Right lobe of liver (tissue), 6 donors: ENCODE results near the gene LRRC56. TPM values are rescaled to one million over a fixed set of nuclear protein-coding genes. Genes with fewer than 3 reads are reported as not detected.

ENCODE experiments used
- ATAC-seq, 4 donors: fragments of 200-7000 bp; cut with Tn5 transposase; one replicate each; pipeline ENCODE4 v1.9.1; 2020; ENCODE audit warnings: mild to moderate bottlenecking in 4 of 4, moderate library complexity in 4 of 4
- DNase-seq, 3 donors: peaks; one replicate each; pipeline ENCODE4 v3.0.0-alpha.2; 2020
- H3K27ac ChIP-seq, 3 donors: fragments of 200-600 bp; one replicate each; pipeline ENCODE4 v1.8.0; 2022
- H3K27me3 ChIP-seq, 2 donors: fragments of 200-600 bp; one replicate each; pipeline ENCODE4 v1.8.0; 2022
- H3K36me3 ChIP-seq, 4 donors: fragments of 200-600 bp; sonication (generic) in 1 of 4; one replicate each; pipeline versions ENCODE4 v1.5.1 to v1.8.0; 2017 to 2022; ENCODE audit warnings: control low read depth in 1 of 4
- H3K4me1 ChIP-seq, 4 donors: fragments of 200-600 bp; sonication (generic) in 1 of 4; one replicate each; pipeline versions ENCODE4 v1.5.1 to v1.8.0; 2017 to 2022; ENCODE audit warnings: control low read depth in 1 of 4
- H3K4me3 ChIP-seq, 3 donors: fragments of 200-600 bp; one replicate each; pipeline ENCODE4 v1.8.0; 2022
- H3K9me3 ChIP-seq, 4 donors: fragments of 200-600 bp; sonication (generic) in 1 of 4; one replicate each; pipeline versions ENCODE4 v1.5.1 to v1.8.0; 2017 to 2022; ENCODE audit warnings: control low read depth in 1 of 4
- POLR2A ChIP-seq: fragments of 450-650 bp; IDR thresholded peaks from one replicate; pipeline ENCODE4 v1.6.1; 2017; ENCODE audit warnings: antibody characterized with exemption, mild to moderate bottlenecking
- WGBS: methylation state at CpG from one replicate; pipeline ENCODE4 v1.1.6; 2018; ENCODE audit warnings: low coverage, low lambda C conversion rate; ENCODE audit not compliant: insufficient coverage; ENCODE audit errors: missing lambda C conversion rate; 5-methylcytosine and 5-hydroxymethylcytosine counted together
- intact Hi-C, 2 donors: fragments of 100-400 bp; cut with DNase I; formaldehyde crosslinking; loops; one replicate each; pipeline versions ENCODE4 v1.11.2 to v1.14.1; 2022
- total RNA-seq, 6 experiments: library from RNA; depleted of rRNA in 2 of 6; stranded (reverse); fragments of >200 nt in 2 of 6; fragmentation: NEBNext Ultra II Directional in 3 of 6; extraction: Animal tissue kit (Norgen Biotek cat#: 25700) in 3 of 6; gene quantifications; one replicate each; pipeline versions ENCODE4 v1.1.0 to v1.2.4, GENCODE V29; 2016 to 2023
- TF ChIP-seq, protein P1 (sequence below), 4 donors: fragments of 200-600 bp in 3 of 4; fragments of 450-650 bp in 1 of 4; IDR thresholded peaks; one replicate each; pipeline versions ENCODE4 v1.5.1 to v1.8.0; 2016 to 2022; ENCODE audit warnings: antibody characterized with exemption in 4 of 4, mild to moderate bottlenecking in 2 of 4
- donor health status: DM: no; HTN: yes; CAD: no.
- donor health status: DM: no; HTN: no; CAD: no.
- donor health status: DM: no; HTN: no; CAD: no.
- donor health status: DM: no; HTN: yes; CAD: no.
- donor health status: DM: no; HTN: yes; CAD: no.

The LRRC56 gene
- total RNA-seq, 6 experiments from 2014 or later = 0.12 to 1.1 (median 0.71) TPM; not detected in 1

DNA sequence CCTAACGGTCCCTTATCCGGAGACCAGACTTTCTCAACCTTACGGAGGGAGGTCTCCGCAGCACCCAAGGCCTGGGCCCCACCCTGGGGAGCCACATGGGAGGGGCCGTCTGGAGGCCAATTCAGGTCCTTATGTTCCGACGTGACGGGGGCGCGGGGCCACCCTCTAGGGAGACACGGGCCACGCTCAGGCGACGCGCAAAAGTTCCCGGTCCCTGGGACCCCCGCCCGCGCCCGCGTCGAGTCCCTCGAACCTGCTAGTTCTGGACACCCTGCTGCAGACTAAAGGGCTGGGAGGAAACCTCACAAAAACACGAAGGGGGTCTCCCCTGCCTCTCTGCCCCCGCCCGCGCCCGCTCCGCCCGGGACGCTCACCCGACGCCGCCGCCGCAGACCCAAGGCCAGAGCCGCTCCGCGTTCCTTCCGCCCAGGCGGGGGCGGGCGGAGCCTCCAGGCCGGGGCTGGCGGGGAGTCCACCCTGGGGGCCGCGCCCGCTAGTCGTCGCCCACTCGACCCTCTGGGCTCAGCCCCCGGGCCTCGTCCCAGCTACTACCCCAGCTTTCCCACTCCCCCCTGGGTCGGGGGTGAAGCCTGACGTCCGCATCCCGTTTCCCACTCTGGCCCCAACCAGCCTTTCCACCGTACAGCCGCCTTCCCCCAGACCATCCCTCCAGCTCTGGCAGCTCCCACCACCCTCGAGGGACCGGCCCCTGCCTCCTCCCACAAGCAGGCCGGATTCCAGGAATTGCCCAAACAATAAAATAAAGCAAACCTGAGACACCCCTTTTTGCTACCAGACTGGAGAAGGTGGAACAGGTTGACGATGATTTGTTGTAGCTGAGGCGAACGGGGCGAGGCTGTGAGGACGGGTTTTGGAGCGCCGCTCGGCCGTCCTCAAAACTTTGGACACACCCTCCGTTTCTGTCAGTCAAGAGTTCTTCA is 33.0 kb upstream of the LRRC56 start:
- WGBS = 33% methylated on average over 13 of the region's 72 CpGs
- Histone ChIP-seq H3K4me1 (peaks cover 0 to 21% (median 8%) of the 10 kb centered on the region in 4 donors), H3K4me3 (peak overlapping the region; percentile 16 to 45 (median 35)), H3K27me3 (no peaks in the 10 kb centered on the region), H3K36me3 (peaks cover 7 to 22% (median 18%) of the 10 kb centered on the region in 4 donors), H3K9me3 (no peaks in the 10 kb centered on the region), H3K27ac (peak overlapping the region in 2 of 3 donors; percentile 50 to 54)
- TF ChIP-seq, protein P1, sequence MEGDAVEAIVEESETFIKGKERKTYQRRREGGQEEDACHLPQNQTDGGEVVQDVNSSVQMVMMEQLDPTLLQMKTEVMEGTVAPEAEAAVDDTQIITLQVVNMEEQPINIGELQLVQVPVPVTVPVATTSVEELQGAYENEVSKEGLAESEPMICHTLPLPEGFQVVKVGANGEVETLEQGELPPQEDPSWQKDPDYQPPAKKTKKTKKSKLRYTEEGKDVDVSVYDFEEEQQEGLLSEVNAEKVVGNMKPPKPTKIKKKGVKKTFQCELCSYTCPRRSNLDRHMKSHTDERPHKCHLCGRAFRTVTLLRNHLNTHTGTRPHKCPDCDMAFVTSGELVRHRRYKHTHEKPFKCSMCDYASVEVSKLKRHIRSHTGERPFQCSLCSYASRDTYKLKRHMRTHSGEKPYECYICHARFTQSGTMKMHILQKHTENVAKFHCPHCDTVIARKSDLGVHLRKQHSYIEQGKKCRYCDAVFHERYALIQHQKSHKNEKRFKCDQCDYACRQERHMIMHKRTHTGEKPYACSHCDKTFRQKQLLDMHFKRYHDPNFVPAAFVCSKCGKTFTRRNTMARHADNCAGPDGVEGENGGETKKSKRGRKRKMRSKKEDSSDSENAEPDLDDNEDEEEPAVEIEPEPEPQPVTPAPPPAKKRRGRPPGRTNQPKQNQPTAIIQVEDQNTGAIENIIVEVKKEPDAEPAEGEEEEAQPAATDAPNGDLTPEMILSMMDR (IDR thresholded peaks at IDR 0.05) = no peak
- TF ChIP-seq POLR2A = no peak
- DNase-seq = peak in 1 of 3 donors; percentile 38
- intact Hi-C loops = no loop called here
- ATAC-seq = no peak

DNA sequence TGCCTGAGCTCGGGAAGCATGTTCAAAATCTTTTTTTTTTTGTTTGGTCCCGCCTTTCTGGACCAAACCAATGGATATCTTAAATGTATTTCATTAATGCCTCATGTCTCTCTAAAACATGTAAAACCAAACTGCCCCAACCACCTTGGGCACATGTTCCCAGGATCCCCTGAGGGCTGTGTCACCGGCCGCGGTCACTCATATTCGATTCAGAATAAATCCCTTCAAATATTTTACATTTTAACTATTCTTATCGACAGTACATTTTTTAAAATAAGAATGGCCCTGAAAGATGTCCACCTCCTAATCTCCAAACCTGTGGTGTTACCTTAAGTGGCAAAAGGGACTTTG is 32.4 kb upstream of the LRRC56 start:
- H3K27ac ChIP-seq = no peak overlapping the region
- no peaks in the 10 kb centered on the region for H3K27me3 ChIP-seq
- peaks cover 0 to 21% (median 8%) of the 10 kb centered on the region in 4 donors for H3K4me1 ChIP-seq
- H3K9me3 ChIP-seq = no peaks in the 10 kb centered on the region
- ATAC-seq (no peak), DNase-seq (no peak)
- WGBS = 65% methylated on average over 7 of the region's 7 CpGs
- intact Hi-C loops = no loop called here
- TF ChIP-seq POLR2A = no peak
- TF ChIP-seq, protein P1 (IDR thresholded peaks at IDR 0.05) = no peak
- peak overlapping the region in 1 of 3 donors; percentile 35 for H3K4me3 ChIP-seq
- H3K36me3 ChIP-seq = peaks cover 6 to 16% (median 12%) of the 10 kb centered on the region in 4 donors

DNA sequence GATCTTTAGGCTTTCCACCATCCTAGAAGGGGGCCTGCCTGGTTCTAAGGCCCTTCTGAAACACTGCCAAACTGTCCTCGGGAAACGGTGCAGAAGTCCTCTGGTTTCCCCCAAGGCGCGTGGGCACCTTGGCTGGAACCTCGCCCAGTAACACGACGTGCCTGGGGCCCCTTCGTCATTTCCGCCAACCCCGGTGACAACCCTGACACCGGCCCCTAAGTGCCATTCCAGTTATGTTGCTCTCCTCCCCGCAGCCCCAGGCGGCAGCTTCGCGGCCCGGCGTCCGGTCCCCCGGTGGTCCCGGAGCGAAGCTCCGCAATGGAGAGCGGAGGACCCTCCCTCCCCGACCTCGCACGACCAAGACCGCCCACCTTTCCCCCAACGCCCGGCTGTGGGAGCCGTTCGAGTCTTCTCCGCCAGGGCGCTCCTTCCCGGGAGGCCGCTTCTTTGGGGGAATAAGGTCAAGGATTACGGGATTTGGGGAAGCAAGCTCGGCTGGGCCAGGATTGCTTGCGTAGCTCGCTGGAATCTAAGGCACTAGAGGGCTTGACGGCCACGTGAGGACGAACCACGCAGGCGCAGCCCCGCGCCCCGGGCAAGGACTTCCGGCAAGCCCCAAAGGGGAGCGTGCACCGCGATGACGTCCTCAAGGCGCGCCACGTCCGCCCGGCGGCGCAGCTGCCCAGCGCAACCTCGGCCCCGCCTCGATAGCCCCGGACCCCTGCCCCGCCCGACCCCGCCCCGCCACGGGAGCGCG is 30.9 kb upstream of the LRRC56 start:
- 2% methylated on average over 22 of the region's 71 CpGs for WGBS
- peaks cover 0 to 3% (median 1%) of the 10 kb centered on the region in 4 donors for H3K36me3 ChIP-seq
- peak overlapping the region; percentile 96 to 100 (median 98) for H3K27ac ChIP-seq
- no peaks in the 10 kb centered on the region for H3K9me3 ChIP-seq
- ATAC-seq = peak; percentile 80 to 87 (median 84)
- intact Hi-C loops = no loop called here
- no peaks in the 10 kb centered on the region for H3K27me3 ChIP-seq
- peak; percentile 99 for DNase-seq
- TF ChIP-seq, protein P1 (IDR thresholded peaks at IDR 0.05) = peak in 1 of 4 donors; percentile 17
- TF ChIP-seq POLR2A = peak; percentile 90
- peak overlapping the region; percentile 85 to 100 (median 88) for H3K4me3 ChIP-seq
- H3K4me1 ChIP-seq = peaks cover 0 to 21% (median 8%) of the 10 kb centered on the region in 4 donors

DNA sequence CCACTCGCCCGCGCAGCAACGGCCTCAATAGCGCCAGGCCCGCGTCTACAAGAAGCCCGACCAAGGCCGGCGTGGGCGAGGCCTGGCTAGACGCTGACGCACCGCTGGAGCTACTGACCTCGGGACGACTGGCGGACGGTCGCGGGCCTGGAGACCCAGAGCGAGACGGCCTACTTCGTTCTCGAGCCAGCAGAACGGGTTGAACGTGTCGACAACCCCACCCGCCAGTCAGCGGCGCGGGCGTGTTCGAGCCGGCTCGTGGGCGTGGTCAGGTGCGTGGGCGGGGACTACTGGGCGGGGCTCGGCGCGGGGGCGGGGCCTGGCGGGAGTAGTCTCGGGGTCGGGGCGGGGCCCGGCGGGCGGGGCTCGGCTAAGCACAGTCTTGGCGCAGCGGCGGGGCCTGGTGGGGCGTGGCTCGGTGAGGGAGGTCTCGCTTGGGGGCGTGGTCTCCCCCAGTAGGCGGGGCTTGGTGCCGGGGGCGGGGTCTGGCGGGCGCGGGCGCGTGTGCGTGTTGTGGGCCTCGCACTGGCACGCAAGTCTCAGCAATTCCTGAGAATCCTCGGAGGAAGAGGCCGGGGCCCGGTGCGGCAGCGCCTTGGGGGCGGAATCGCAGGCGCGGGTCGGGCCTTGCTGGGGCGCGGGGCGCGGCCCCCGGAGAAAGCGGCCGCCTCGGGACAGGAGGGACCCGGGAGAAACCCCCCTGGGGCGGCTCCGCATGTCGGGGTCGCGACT is 30.2 kb upstream of the LRRC56 start, which contains the start of gene RNH1:
RNH1 (minus strand) TSS at position 248 of the 732 bp plus-strand sequence. CDS start 5,080 bp downstream, outside the sequence.
- H3K4me1 ChIP-seq = peaks cover 0 to 21% (median 8%) of the 10 kb centered on the region in 4 donors
- 0% methylated on average over 12 of the region's 93 CpGs for WGBS
- H3K4me3 ChIP-seq = peak within 1 kb of the TSS; percentile 85 to 100 (median 88)
- H3K36me3 ChIP-seq = no peaks in the 10 kb centered on the region
- ATAC-seq (peak; percentile 86 to 94 (median 90)), DNase-seq (peak; percentile 100)
- H3K27me3 ChIP-seq = no peaks in the 10 kb centered on the region
- intact Hi-C loops = no loop called here
- TF ChIP-seq, protein P1 (IDR thresholded peaks at IDR 0.05) = no peak
- TF ChIP-seq POLR2A = no peak
- peak within 1 kb of the TSS; percentile 96 to 100 (median 98) for H3K27ac ChIP-seq
- H3K9me3 ChIP-seq = no peaks in the 10 kb centered on the region
